ENCODE data around the gene KDM7A.
A peak's percentile ranks its signal among the peaks of the same experiment; 100 is the strongest.
"Not testable (repeated sequence)": the region's sequence is repeated elsewhere in the genome, so short reads cannot be mapped to it uniquely, and the experiment has no call there.

The KDM7A gene

DNA sequence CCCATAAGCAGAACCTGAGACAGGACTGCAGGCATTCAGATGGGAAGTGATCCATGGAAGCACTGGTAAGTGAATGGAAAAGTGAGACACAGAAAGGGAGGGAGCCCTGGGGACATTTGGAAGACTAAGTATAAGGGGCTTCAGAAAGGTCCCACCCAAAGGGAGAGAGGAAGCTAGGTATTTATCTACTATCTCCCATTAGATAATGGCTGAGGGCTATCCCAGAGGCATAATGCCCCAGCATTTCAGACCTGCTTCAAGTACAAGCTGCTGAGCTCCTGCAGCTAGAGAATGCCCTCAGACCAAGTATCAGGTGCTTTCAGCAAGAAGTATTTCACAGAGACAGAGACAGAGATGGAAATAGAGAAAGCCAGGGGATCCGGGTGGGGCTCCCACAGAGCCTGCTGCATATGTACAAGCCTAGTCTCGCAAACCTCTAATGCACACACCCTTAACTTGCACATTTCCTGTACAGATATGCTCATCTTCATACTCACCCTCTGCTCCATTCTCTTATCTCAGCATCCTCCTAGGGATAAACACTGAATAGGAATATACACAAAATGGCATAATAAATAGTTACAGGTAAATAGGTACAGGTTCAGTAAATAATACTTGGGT is 20.2 kb downstream of the KDM7A start:
- DNase-seq: no peak

DNA sequence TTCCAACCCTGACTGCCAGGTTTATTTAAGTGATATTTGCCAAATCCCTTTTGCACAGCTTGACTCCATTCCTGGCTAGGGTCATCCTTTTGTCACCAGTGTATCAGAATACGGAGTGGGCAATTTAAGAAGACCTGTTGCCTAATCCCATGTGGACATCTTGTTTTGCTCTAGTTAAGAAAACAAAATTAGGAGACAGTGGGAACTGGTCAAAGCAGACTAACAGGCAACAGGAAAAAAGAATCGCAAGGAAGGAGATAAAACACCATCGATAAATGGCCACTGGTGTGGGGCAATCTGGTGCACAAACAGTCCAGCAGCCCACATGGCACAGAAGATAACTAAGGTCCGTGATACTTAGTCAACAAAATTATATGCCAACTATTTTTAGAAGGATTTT is 21.4 kb downstream of the KDM7A start:
- DNase-seq: no peak

DNA sequence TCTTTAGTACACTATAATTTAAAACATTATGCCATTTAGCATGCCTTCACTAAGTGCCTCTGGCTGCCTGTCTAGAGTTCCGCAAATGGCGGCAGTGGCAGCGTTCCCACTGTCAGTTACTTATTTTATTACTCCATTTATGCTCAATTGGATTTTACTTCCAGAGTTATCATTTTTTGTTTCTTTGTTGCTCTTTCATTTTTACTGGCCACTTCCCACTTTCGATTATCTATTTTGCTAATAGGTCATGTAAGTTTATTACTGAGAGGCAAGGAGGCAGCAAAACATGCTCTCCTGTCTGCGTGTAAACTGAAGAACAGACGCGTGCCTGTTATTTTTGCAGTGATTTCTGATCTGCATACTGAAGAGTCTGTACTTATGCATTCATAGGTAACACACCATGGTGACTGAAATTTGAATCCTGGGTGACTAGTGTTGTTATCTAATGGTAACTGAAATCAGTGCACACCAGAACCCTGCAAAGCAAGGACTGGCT is 23.1 kb downstream of the KDM7A start:
- no peak for DNase-seq

DNA sequence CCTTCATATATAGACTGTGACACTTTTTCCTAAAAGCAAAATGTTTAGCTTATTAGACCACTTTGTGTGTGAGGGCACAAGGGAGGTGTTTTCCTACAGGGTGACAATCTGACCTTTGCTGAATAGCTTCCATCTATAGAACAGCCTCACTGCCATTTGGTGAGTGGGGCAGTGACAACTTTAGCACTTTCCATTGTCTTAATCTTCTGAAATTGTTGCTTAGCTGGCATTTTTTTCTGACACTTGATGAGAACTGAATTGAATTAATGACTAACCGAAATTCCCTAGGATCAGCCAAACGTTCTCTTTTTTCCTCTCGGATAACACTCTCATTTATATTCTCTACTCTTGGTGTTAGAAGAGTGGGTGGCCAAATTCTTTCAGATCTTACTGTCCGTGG is 30.2 kb downstream of the KDM7A start:
- DNase-seq: no peak

DNA sequence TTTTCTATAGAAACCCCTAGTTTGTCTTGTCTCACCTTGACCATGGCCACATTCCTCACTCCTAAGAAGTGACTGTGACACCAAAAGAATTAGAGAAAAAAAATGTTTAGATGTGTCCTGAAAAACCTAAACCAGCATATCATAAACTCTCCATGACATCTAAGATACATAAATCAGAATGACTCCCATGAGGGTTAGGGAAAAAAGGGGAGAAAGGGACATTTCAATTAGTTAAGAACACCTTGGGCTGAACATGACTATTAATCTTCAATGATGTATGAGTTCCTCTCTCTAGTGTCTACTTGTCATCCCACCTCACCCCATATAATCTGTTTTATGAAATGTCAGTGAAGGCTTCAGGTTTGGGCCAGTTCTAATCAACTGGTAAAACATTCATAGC is 31.1 kb downstream of the KDM7A start:
- DNase-seq: no peak

DNA sequence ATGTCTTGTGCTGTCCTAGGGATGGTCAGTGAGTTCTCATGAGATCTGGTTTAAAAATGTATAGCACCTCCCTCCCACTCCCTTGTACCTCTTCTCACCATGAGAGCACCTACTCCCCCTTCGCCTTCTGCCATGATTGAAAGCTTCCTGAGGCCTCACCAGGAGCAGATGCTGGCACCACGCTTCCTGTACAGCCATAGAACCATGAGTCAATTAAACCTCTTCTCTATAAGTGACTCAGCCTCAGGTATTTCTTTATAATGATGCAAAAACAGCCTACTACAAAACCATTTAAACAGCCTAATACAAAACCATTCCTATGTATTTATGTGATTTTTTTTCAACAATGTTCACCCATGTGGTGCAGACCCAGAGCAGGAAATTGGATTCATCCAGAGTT is 32.0 kb downstream of the KDM7A start:
- DNase-seq: peak; percentile 13

DNA sequence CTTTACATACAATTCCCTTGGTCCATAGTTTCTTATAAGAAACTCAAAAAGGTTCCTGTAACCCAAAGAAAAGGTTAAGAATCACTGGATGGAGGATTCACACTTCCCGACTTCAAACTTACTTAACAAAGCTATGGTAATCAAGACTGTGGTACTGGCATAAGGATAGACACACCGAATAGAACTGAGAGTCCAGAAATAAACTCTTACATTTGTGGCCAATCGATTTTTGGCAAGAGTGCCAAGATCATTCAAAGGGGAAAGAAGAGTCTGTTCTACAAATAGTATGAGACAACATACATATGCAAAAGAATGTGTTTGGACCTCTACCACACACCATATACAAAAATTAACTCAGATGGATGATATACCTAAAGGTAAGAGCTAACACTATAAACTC is 32.8 kb downstream of the KDM7A start:
- no peak for DNase-seq

DNA sequence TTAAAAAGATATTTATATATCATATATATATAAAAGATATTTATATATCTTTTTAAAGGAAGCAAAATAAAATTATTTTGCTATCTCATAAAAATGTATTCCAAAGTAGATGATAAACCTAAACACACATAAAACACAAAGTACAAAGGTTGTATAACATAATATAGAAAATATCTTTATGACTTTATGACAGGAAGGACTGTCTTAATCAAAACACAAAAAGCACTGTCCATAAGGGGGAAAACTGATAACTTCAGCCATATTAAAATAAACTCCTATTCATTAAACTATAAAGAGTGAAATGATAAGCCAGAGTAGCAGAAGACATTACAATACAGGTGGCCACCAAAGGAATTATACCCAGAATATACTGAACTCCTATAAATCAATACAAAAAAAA is 34.8 kb downstream of the KDM7A start:
- DNase-seq: no peak

DNA sequence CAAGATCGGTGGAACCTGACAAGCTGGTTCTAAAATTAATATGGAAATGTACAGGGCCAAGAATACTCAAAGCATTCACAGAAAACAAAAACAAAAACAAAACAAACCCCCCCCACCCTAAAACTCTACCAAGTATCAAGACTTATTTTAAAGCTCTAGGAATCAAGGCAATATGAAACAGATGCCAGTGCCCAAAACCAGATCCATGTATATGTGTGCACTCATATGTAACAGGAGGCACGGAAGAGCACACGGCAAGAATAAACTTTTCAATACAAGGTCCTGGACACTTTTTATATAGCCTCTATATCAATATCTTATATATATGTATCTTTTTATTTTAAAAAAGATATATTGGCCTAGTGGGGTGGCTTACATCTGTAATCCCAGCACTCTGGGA is 35.5 kb downstream of the KDM7A start:
- no peak for DNase-seq

DNA sequence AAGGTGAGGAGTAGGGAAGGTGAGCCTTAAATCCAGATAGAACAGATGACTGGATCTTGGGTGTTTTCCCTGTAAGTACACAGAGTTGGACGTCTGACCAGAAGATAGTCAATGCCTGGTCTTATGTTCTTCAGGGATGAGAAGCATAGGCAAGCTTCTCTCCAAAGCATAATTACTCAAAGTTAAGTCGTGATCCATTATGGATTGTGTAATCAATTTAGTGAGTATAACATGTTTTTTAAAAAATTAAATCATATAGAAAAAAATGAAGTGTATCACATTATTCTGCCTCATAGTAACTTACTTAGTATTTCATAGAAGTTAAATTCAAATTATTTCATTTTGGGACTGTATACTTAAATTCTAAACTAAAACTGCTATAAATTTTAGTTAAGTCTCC is 39.7 kb downstream of the KDM7A start:
- no peak for DNase-seq

DNA sequence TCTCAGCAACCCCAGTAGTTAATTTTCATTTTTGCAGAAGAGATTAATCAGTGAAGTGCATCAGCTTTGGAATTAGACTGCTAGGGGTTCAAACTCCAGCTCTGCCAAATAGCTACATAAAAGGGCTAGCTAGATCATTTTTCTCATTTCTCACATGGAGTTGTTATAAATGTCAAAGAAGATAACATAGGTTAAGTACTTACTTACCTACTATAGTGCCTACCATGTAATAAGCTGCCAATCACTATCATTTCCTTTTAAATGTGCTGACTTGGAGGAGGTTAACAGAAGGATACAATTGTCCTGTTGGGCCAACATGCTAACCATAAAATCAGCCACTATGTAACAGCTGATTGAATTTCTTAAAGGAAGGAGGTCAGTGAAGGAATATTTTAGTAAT is 40.7 kb downstream of the KDM7A start:
- no peak for DNase-seq

DNA sequence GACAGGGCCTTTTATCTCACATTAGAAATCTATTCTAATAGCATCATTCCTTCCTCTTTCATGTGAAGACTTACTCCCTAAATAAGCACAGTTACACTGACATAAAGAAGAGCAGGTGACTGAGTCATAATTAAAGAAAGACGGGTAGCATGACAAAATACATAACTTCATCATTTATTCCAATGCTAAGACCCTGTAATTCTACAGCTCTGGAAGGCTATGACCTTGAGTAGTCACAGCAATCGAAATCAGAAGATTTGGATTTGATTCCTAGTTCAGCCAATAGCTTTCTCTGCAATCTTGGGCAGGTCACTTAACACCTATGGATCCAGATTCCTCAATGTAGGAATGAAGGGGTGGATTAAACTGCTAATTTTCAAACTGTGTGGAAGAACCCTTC is 42.7 kb downstream of the KDM7A start:
- DNase-seq: no peak

DNA sequence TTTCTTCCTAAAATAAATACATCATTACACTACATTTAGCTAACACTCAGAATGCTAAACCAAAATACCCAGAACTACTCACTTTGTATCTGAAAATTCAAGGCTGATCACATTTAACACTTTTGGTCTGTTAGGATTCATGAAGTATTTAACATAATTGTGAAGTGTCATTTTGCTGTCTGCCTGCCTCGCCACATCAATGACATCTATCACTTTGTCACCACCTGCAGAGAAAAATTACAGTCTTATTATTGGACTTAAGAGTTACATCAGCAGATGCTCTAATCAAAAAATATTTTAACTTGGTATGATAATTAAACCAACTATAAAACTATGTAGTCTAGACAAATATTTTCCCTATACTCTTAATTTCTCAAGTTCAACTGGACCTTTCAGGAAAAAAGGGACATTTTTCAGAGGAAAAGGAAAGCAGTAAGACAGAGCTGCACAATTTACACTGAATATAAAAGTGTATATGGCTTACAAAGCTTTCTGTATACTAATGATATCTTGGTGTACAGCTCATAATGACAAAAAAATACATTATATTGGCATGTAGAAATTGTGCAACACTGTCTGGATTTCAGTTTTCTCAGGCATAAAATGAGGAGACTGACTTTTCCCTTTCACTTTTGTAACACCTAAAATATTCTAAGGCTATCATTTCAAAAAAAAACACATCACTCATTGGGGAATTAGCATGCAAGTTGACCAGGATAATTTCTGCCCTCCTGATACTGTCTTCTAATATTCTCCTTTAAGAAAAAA is 49.2 kb downstream of the KDM7A start:
- DNase-seq: no peak

DNA sequence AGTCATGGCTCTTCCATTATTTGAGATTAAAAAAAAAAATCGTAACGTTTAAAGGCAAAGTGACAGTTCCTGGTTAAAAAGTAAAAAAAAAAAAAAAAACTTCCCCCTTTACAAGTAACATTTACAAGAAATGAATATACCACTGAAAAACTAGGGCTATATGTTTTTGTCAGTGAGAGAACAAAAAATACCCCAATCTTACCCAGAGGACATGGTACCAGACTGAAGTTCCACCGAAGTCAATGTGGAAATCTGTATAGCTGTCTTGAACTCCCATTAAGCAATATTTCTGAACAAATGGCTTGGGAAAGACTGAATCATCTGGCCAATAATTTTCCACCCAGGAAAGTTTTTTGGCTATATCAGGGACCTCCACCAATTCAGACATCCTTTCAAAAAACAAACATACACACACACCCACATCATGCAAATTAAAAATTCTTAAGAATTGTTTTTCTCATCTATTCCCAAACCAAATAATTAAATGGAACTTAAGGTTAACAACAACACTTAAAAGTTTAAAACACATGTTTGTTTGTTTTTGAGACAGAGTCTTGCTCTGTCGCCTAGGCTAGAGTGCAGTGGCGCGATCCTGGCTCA is 50.2 kb downstream of the KDM7A start:
- no peak for DNase-seq

DNA sequence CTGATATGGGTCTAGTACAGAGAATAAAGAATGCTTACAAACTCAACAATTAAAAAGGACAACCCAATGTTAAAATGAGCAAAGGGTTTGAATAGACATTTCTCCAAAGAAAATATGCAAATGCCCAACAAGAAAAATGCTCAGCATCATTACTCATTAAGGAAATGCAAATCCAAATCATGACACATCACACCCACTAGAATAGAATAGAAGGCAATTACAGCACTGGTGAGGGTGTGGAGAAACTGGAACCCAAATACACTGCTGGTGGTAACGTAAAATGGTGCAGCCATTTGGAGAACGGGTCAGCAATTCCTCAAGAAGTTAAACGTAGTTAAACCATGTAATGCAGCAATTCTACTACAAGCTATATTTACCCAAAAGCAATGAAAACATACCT is 53.8 kb downstream of the KDM7A start:
- DNase-seq: no peak

DNA sequence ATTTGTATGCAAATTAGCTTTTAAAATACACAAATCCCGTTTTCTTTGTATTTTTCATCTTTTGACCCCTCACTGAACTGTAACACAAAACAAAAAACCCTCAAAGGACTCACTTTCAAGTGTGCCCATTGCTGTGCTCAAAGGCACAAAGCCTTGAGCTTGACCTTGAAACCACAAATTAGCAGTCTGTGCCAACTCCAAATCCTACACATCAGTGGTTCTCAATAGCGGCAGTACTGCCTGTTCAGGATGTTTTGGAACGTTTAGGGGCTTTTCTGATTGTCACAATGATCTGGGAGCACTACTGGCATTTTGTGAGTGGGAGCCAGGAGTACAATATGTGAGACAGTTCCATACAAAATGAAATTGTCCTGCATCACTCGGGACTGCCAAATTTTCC is 55.5 kb downstream of the KDM7A start:
- DNase-seq: no peak

DNA sequence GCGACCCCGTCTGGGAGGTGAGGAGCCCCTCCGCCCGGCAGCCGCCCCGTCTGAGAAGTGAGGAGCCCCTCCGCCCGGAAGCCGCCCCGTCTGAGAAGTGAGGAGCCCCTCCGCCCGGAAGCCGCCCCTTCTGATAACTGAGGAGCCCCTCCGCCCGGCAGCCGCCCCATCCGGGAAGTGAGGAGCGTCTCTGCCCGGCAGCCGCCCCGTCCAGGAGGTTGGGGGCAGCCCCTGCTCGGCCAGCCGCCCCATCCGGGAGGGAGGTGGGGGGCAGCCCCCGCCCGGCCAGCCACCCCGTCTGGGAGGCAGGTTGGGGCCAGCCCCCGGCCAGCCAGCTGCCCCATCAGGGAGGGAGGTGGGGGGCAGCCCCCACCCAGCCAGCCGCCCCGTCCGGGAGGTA is 62.0 kb downstream of the KDM7A start:
- DNase-seq: not testable (repeated sequence)

DNA sequence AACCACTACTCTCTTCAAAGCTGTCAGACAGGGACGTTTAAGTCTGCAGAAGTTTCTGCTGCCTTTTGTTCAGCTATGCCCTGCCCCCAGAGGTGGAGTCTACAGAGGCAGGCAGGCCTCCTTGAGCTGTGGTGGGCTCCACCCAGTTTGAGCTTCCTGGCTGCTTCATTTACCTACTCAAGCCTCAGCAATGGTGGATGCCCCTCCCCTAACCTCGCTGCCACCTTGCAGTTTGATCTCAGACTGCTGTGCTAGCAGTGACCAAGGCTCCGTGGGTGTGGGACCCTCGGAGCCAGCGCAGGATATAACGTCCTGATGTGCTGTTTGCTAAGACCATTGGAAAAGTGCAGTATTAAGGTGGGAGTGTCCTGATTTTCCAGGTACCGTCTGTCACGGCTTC is 68.0 kb downstream of the KDM7A start:
- not testable (repeated sequence) for DNase-seq

DNA sequence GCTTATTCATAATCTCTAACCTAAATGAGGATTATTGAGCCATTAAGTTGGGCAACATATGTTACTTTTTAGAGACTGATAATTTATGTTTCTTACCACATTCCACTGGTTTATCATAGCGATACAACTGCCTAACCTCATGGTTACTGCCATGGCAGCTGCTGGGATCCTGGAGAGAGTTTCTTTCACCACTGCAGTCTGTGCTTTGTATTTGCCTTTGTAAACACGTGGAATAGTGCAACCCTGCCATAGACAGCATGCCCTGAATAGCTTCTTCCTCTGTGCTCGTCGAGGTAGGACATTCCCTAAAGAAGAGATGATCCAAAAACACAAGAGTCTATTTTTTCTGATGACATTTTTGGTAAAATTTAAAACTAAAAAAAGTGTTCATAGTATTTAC is 80.3 kb downstream of the KDM7A start:
- DNase-seq: no peak

DNA sequence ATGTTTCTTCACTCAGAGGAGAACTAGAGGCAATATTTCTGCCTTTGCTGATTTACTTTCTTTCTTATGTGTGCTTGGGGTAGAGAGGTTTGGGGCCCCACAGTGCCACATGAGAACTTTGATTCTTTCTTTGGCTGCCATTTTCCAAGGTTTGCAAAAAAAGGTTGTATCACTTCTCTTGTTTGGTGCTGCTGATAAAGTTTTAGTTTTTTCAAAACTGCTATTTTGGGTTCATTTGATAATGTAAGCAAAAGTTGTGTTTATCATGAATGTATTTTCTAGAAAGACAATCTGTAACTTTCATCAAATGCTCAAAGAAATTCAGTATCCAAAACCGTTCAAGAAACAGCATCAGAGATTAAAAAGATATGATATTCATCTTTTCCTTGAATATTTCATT is 83.4 kb downstream of the KDM7A start:
- no peak for DNase-seq

DNA sequence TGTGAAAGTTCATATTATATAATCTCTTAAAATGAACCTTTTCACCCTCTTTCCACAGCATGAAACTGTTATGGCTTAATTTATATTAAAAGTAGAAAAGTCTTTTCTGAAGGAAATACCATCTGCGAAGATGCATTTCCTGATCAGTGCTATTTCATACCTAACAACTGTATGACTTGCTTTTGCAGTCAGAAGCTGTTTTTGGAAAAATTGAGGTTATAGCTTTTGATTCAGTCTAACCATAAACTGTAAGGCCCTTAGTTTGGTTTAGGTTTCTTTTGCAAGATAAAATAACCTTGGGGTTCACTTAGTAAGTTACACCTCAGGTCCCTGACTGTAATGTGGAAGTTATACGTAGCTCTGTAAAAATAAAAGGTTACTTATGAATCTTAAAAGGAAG is 91.3 kb downstream of the KDM7A start:
- DNase-seq: no peak

DNA sequence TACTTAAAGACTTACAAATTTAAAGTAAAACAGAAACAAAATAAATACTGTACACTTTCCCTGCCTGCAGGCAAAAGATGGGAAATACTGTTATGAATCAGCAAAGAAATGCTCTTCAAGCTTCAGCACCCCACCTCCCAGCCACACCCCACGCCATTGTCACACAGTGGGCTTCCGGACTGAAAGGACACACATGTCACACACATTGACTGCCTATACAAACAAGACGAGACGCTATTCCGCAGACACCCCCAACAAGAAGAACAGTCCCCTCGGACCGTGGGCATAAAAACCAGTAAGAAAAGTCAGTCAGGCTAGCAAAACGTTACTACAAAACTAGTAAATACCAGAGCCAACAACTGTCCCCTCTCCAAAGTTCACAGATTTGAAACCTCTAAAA is 91.8 kb downstream of the KDM7A start:
- no peak for DNase-seq

DNA sequence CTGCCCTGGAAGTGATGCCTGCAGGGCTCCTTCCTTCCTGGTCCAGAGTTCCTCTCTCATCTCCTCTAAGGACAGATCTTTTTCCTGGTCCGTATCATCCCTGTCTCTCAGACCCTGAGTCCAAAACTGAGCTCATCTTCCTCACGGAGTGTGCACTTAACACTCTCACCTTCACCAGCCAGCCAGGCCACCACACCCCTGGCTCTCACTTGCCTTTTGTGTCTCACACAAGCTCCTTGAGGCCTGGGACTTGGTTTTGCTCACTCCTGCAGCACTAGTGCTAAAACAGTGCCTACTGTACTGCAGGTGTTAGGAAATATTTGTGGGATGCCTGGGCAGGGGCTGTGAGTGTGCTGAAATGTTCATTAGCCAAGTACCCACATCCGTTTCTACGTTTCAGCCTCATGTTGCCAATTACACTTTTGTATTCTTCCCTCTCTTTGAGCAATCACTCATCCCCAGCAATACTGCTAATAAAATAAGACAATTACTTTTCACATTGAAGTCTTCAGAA is 92.6 kb downstream of the KDM7A start:
- DNase-seq: no peak

DNA sequence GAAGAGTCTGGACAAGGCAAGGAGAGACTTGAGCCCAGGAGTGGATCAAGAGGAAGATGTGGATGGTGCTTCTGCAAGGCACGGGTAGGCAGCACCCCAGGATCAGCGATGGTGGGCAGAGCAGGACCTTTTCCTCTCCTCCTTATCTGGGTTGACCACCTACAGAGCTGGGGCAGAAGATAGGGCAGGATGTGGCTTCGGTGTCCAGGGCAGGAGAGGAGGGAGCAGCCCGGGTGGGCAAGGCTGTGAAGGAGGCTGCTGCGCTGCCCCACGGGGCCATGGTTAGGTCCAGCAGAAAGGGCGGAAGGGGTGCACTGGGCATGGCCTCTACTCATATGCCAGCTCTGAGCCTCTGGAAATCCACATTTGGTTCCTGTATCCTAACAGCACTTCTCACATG is 94.0 kb downstream of the KDM7A start:
- DNase-seq: no peak

Data from fibroblast of skin of right biceps (primary cell).